NCI-H1092 treated with DMSO at 0.1 percent for 48 hours (cell line): ENCODE results near the gene NTM.

Experiments used
- DNase-seq: peaks from one replicate; lab custom pipeline; 2025; lab: John Stamatoyannopoulos, UW

Gene NTM

GRCh38 chr11:131687291-131688047 lies 317.1 kb downstream of the NTM start:
- DNase-seq: no peak

GRCh38 chr11:131688048-131688693 lies 317.8 kb downstream of the NTM start:
- DNase-seq: peak; percentile 37

- DNase-seq: no peak
Measured at GRCh38 chr11:131689049-131689925, 318.9 kb downstream of the NTM start.

- no peak for DNase-seq
Measured at GRCh38 chr11:131690362-131690761, 319.9 kb downstream of the NTM start.

- DNase-seq: no peak
Measured at GRCh38 chr11:131690776-131691175, 320.4 kb downstream of the NTM start.

- no peak for DNase-seq
Measured at GRCh38 chr11:131691181-131692041, 321.0 kb downstream of the NTM start.

GRCh38 chr11:131692151-131692550 lies 321.7 kb downstream of the NTM start:
- DNase-seq: no peak

GRCh38 chr11:131692961-131693360 lies 322.5 kb downstream of the NTM start:
- DNase-seq: no peak

GRCh38 chr11:131693756-131694155 lies 323.3 kb downstream of the NTM start:
- DNase-seq: no peak

GRCh38 chr11:131694526-131695424 lies 324.4 kb downstream of the NTM start:
- DNase-seq: peak; percentile 77

- DNase-seq: no peak
Measured at GRCh38 chr11:131695889-131696429, 325.5 kb downstream of the NTM start.

- no peak for DNase-seq
Measured at GRCh38 chr11:131696690-131697089, 326.3 kb downstream of the NTM start.

GRCh38 chr11:131703311-131703710 lies 332.9 kb downstream of the NTM start:
- no peak for DNase-seq

- no peak for DNase-seq
Measured at GRCh38 chr11:131704682-131705081, 334.3 kb downstream of the NTM start.

GRCh38 chr11:131710511-131710910 lies 340.1 kb downstream of the NTM start:
- no peak for DNase-seq

GRCh38 chr11:131712897-131713296 lies 342.5 kb downstream of the NTM start:
- no peak for DNase-seq

GRCh38 chr11:131713529-131714134 lies 343.2 kb downstream of the NTM start:
- no peak for DNase-seq

- DNase-seq: no peak
Measured at GRCh38 chr11:131717616-131718015, 347.2 kb downstream of the NTM start.

GRCh38 chr11:131723088-131723487 lies 352.7 kb downstream of the NTM start:
- DNase-seq: peak; percentile 9

GRCh38 chr11:131724436-131724975 lies 354.1 kb downstream of the NTM start:
- no peak for DNase-seq
